Measurements from ENCODE around the gene ANKRD34A. TPM values are rescaled to one million over a fixed set of nuclear protein-coding genes. Genes with fewer than 3 reads are reported as not detected.

Gene ANKRD34A
- total and polyA plus RNA-seq, 2 of the 4 experiments (the other 2 are of a cell fraction) = 0.90 to 1.9 TPM

- Histone ChIP-seq H2AK5ac (ENCODE audit: low read depth, low read length) (no peak overlapping the region), H2BK5ac (ENCODE audit: low read depth, low read length, poor library complexity, severe bottlenecking) (no peak overlapping the region), H3K27me3 (ENCODE audit: control insufficient read depth, insufficient read depth, low read length) (no peaks in the 10 kb centered on the region), H3K36me3 (ENCODE audit: control insufficient read depth, insufficient read depth, low read length) (peaks cover 11% of the 10 kb centered on the region), H3K23ac (ENCODE audit: low read depth, low read length) (no peak overlapping the region), H3K4me1 (ENCODE audit: control insufficient read depth, insufficient read depth, low read length) (peaks cover 2% of the 10 kb centered on the region; the same call in 1 of the 2 replicates), H3K9ac (ENCODE audit: low read depth, low read length) (no peak overlapping the region), H4K8ac (ENCODE audit: low read depth in 2 of 2, low read length in 2 of 2) (no peak overlapping the region), H3K4me2 (ENCODE audit: low read depth, low read length) (no peak overlapping the region), H2BK20ac (ENCODE audit: low read depth, low read length) (no peak overlapping the region), H4K91ac (ENCODE audit: insufficient read depth, low read depth, low read length) (no peak overlapping the region), H3K4me3 (ENCODE audit: insufficient read depth, low read depth, low read length) (no peak overlapping the region), H3K79me1 (ENCODE audit: low read depth in 1 of 2, low read length in 2 of 2) (peaks cover 39 to 82% of the 10 kb centered on the region in 2 experiments), H3K9me1 (ENCODE audit: insufficient read depth, low read length) (peaks cover 18% of the 10 kb centered on the region), H4K5ac (ENCODE audit: low read depth, low read length) (no peak overlapping the region), H2BK15ac (ENCODE audit: low read depth, low read length) (no peak overlapping the region), H3K27ac (ENCODE audit: insufficient read depth, low read length) (no peak overlapping the region), H3K9me3 (ENCODE audit: control insufficient read depth, insufficient read depth, low read length) (no peaks in the 10 kb centered on the region), H3K14ac (replicated peaks; ENCODE audit: low read depth, low read length) (no peak overlapping the region), H2AFZ (replicated peaks; ENCODE audit: low read length, poor library complexity) (no peak overlapping the region), H2AK9ac (replicated peaks; ENCODE audit: low read depth, low read length, poor library complexity) (no peak overlapping the region), H3K18ac (ENCODE audit: low read depth, low read length) (no peak overlapping the region), H3K4ac (ENCODE audit: low read depth, low read length) (no peak overlapping the region), H4K20me1 (ENCODE audit: insufficient read depth, low read length) (peaks cover 24% of the 10 kb centered on the region; the same call in 1 of the 2 replicates), H2BK120ac (ENCODE audit: low read depth, low read length) (no peak overlapping the region), H3K56ac (ENCODE audit: extremely low read depth, insufficient read depth, low read length) (no peak overlapping the region)
- DNase-seq (no peak), ATAC-seq (ENCODE audit: low read depth) (no peak)
- POLR2A ChIA-PET (ENCODE audit: unreplicated experiment) = no interaction called here
- dilution Hi-C loops (cut with HindIII; ENCODE audit: low sequenced_read_pairs, unreplicated experiment) (no loop called here), in situ Hi-C loops (cut with MboI; ENCODE audit: low sequenced_read_pairs) (no loop called here), intact Hi-C loops (cut with micrococcal nuclease) (loop anchor here (10.0 kb wide), 1 partner anchor 57 kb away; no protein-coding TSS in a partner anchor)
- no CpG with 5 or more reads among the region's 1 CpG for WGBS, 2 experiments (ENCODE audit: extremely low coverage in 2 of 2, insufficient read length in 1 of 2)
- BruUV-seq (replicated peaks) = no TSS peak
- CTCF ChIA-PET = no interaction called here
- no peak for TF ChIP-seq SMC3 (IDR thresholded peaks at IDR 0.05; ENCODE audit: low read depth, low read length)
- TF ChIP-seq RCOR1 (IDR thresholded peaks at IDR 0.05; ENCODE audit: insufficient replicate concordance, low read length) = no peak
- TF ChIP-seq POLR2A (IDR thresholded peaks at IDR 0.05; ENCODE audit: low read depth, low read length) = no peak
- no peak for TF ChIP-seq MAZ (IDR thresholded peaks at IDR 0.05; ENCODE audit: borderline replicate concordance, low read depth, low read length)
- no peak for TF ChIP-seq MXI1 (IDR thresholded peaks at IDR 0.05; ENCODE audit: borderline replicate concordance, low read depth, low read length)
- TF ChIP-seq, protein P1, sequence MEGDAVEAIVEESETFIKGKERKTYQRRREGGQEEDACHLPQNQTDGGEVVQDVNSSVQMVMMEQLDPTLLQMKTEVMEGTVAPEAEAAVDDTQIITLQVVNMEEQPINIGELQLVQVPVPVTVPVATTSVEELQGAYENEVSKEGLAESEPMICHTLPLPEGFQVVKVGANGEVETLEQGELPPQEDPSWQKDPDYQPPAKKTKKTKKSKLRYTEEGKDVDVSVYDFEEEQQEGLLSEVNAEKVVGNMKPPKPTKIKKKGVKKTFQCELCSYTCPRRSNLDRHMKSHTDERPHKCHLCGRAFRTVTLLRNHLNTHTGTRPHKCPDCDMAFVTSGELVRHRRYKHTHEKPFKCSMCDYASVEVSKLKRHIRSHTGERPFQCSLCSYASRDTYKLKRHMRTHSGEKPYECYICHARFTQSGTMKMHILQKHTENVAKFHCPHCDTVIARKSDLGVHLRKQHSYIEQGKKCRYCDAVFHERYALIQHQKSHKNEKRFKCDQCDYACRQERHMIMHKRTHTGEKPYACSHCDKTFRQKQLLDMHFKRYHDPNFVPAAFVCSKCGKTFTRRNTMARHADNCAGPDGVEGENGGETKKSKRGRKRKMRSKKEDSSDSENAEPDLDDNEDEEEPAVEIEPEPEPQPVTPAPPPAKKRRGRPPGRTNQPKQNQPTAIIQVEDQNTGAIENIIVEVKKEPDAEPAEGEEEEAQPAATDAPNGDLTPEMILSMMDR (conservative IDR thresholded peaks at IDR 0.05; ENCODE audit: low read depth, low read length) = no peak
- no peak for TF ChIP-seq USF2 (IDR thresholded peaks at IDR 0.05; ENCODE audit: low read depth, low read length)
- no peak for TF ChIP-seq BHLHE40 (IDR thresholded peaks at IDR 0.05; ENCODE audit: low read depth, low read length)
- no peak for TF ChIP-seq RAD21 (IDR thresholded peaks at IDR 0.05; ENCODE audit: low read length)
- TF ChIP-seq CEBPB (IDR thresholded peaks at IDR 0.05; ENCODE audit: low read depth, low read length) = no peak
- no peak for TF ChIP-seq FOS (IDR thresholded peaks at IDR 0.05; ENCODE audit: low read depth, low read length)
- TF ChIP-seq NFE2L2 (IDR thresholded peaks at IDR 0.05; ENCODE audit: low read depth, low read length) = no peak
Observed at GRCh38 chr1:145951526-145951925, 12.8 kb downstream of the ANKRD34A start.

All from IMR-90 (cell line).